DND-41 (cell line): ENCODE measurements around the gene C9orf50.

Experiments used
- ATAC-seq: fragments of 200-7000 bp; cut with Tn5 transposase; 3 replicates; pipeline ENCODE4 v1.9.1; 2021; ENCODE audit warnings: low read depth; ENCODE audit not compliant: insufficient read depth
- DNase-seq: peaks from one replicate; pipeline ENCODE4 v3.0.0-alpha.2; 2020
- H2AFZ ChIP-seq: 2 replicates; pipeline ENCODE4 v1.6.0; 2012; ENCODE audit warnings: low read depth, low read length
- H3K27ac ChIP-seq: 2 replicates; pipeline ENCODE4 v1.5.1; 2012; ENCODE audit warnings: low read length, inconsistent platforms
- H3K27me3 ChIP-seq: fragments of 200-600 bp; sonication (generic); 2 replicates; pipeline ENCODE4 v1.6.0; 2012; ENCODE audit warnings: low read length, mild to moderate bottlenecking, inconsistent platforms; ENCODE audit not compliant: insufficient read depth, poor library complexity
- H3K36me3 ChIP-seq: 2 replicates; pipeline ENCODE4 v1.5.1; 2012; ENCODE audit warnings: low read length, inconsistent platforms; ENCODE audit not compliant: insufficient read depth
- H3K4me1 ChIP-seq: 2 replicates; pipeline ENCODE4 v1.5.1; 2012; ENCODE audit warnings: mild to moderate bottlenecking, low read length; ENCODE audit not compliant: insufficient read depth
- H3K4me2 ChIP-seq: 2 replicates; pipeline ENCODE4 v1.6.0; 2012; ENCODE audit warnings: mild to moderate bottlenecking, moderate library complexity, low read length, inconsistent platforms; ENCODE audit not compliant: insufficient read depth
- H3K4me3 ChIP-seq, 2 experiments: fragments of 200-600 bp in 1 of 2; shearing (Covaris generic) in 1 of 2; 2 replicates each; pipeline ENCODE4 v1.5.1; 2012 to 2016; ENCODE audit warnings: inconsistent platforms in 2 of 2, low read length in 2 of 2, mild to moderate bottlenecking in 2 of 2, low read depth in 1 of 2, moderate library complexity in 1 of 2
- H3K79me2 ChIP-seq: 2 replicates; pipeline ENCODE4 v1.6.0; 2012; ENCODE audit warnings: low read length, inconsistent platforms; ENCODE audit not compliant: insufficient read depth
- H3K9ac ChIP-seq: 2 replicates; pipeline ENCODE4 v1.6.0; 2012; ENCODE audit warnings: low read depth, mild to moderate bottlenecking, inconsistent platforms, low read length, moderate library complexity
- H3K9me3 ChIP-seq: 2 replicates; pipeline ENCODE4 v1.5.1; 2012; ENCODE audit warnings: low read length, moderate library complexity, mild to moderate bottlenecking, inconsistent platforms; ENCODE audit not compliant: insufficient read depth, severe bottlenecking
- H4K20me1 ChIP-seq: 2 replicates; pipeline ENCODE4 v1.6.0; 2012; ENCODE audit warnings: low read length; ENCODE audit not compliant: insufficient read depth
- CTCF ChIP-seq: IDR thresholded peaks from 2 replicates; pipeline ENCODE4 v1.5.1; 2012; ENCODE audit warnings: borderline replicate concordance, low read length, moderate library complexity, mild to moderate bottlenecking; ENCODE audit not compliant: poor library complexity, severe bottlenecking; ENCODE audit errors: extremely low read depth
- EZH2 ChIP-seq: IDR thresholded peaks from 3 replicates; pipeline ENCODE4 v1.6.1; 2012; ENCODE audit warnings: borderline replicate concordance, low read depth, mild to moderate bottlenecking, moderate library complexity, low read length, inconsistent platforms; ENCODE audit not compliant: severe bottlenecking

The C9orf50 gene

GRCh38 chr9:129569502-129570449 is 51.1 kb downstream of the C9orf50 start:
- Histone ChIP-seq H3K36me3 (no peaks in the 10 kb centered on the region), H3K9ac (no peak overlapping the region), H3K79me2 (no peaks in the 10 kb centered on the region), H3K27ac (no peak overlapping the region), H3K4me3 (no peak overlapping the region), H3K9me3 (no peaks in the 10 kb centered on the region), H3K4me2 (no peak overlapping the region), H3K27me3 (no peaks in the 10 kb centered on the region), H2AFZ (no peak overlapping the region), H4K20me1 (no peaks in the 10 kb centered on the region), H3K4me1 (no peaks in the 10 kb centered on the region)
- TF ChIP-seq EZH2 (no peak), CTCF (peak; percentile 12)
- ATAC-seq (no peak), DNase-seq (no peak)

DNA sequence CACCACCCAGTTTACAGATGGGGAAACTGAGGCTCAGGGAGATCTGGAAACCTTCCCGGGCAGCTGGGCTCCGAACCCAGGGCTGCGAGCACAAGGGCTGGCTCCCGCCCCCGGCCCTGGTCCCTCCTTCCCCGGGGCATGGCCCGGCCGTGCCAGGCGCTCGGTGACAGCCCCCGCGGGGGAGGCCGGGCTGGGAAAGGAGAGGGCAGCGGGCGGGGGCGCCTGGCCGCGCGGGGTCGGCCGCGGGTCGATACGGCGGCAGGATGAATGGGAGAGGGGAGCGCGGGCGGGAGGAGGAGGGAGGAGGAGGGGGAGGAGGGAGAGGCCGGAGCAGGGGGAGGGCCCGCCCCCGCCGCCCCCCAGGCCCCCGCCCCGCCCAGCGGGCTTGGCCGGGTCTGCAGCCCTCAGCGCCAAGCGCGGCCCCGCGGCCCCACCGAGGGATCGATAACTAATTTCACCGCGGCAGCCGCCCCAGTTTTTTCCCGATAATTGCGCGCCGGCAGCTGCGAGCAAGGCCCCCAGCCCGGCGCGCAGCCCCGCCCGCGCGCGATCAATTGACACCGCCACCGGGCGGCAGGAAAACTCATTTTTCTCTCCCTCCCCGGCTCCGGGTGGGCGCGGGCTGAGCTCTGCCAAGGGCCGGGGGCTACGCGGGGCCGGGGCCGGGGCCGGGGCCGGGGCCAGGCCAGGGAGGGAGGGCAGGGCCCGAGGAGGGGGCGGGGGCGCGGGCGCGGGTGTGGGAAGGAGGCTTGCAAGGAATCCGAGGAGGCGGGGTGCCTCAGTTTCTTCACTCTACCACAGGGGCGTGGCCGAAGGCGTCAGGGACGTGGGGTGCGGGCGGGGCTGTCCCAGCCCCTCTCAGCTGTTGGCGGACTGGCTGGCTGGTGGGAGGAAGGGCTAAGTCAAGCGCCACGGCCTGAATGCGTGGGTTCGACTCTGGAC is 52.1 kb downstream of the C9orf50 start:
- Histone ChIP-seq H3K36me3 (no peaks in the 10 kb centered on the region), H3K4me3 (no peak overlapping the region), H3K27ac (no peak overlapping the region), H3K9ac (no peak overlapping the region), H3K9me3 (no peaks in the 10 kb centered on the region), H3K4me2 (no peak overlapping the region), H3K4me1 (no peaks in the 10 kb centered on the region), H2AFZ (no peak overlapping the region), H3K79me2 (no peaks in the 10 kb centered on the region), H3K27me3 (no peaks in the 10 kb centered on the region), H4K20me1 (no peaks in the 10 kb centered on the region)
- no peak for TF ChIP-seq EZH2
- TF ChIP-seq CTCF, result no peak
- DNase-seq, result no peak
- ATAC-seq, result no peak

- Histone ChIP-seq H3K27ac (no peak overlapping the region), H3K9me3 (no peaks in the 10 kb centered on the region), H3K4me3 (no peak overlapping the region), H3K79me2 (no peaks in the 10 kb centered on the region), H2AFZ (no peak overlapping the region), H3K4me1 (no peaks in the 10 kb centered on the region), H4K20me1 (no peaks in the 10 kb centered on the region), H3K9ac (no peak overlapping the region), H3K27me3 (no peaks in the 10 kb centered on the region), H3K36me3 (no peaks in the 10 kb centered on the region), H3K4me2 (no peak overlapping the region)
- DNase-seq (no peak), ATAC-seq (no peak)
- no peak for TF ChIP-seq CTCF
- TF ChIP-seq EZH2, result no peak
These were observed 52.9 kb downstream of the C9orf50 start for GRCh38 chr9:129567842-129568559.
